HepG2 (cell line): Measurements from ENCODE around the gene CHCT1. TPM values are rescaled to one million over a fixed set of nuclear protein-coding genes. Genes with fewer than 3 reads are reported as not detected.

Source experiments
- CBX1 ChIP-seq: IDR thresholded peaks from one replicate; pipeline ENCODE4 v1.6.1; 2016; ENCODE audit warnings: antibody characterized with exemption, low read depth
- CENPT ChIP-seq: sonication (generic); formaldehyde crosslinking; IDR thresholded peaks from 2 replicates; pipeline ENCODE4 v1.8.0; 2022; ENCODE audit warnings: low read depth, mild to moderate bottlenecking, moderate library complexity, missing genetic modification reagents
- HMG20B ChIP-seq: conservative IDR thresholded peaks from 2 replicates; pipeline ENCODE4 v1.6.1; 2016; ENCODE audit warnings: missing genetic modification reagents, missing compliant biosample characterization
- RARA ChIP-seq: IDR thresholded peaks from 2 replicates; pipeline ENCODE4 v1.6.1; 2016; ENCODE audit warnings: missing genetic modification reagents, missing compliant biosample characterization
- SMAD9 ChIP-seq: sonication (generic); formaldehyde crosslinking; IDR thresholded peaks from 2 replicates; pipeline ENCODE4 v1.5.1; 2020; ENCODE audit warnings: mild to moderate bottlenecking, missing genetic modification reagents
- ZBTB42 ChIP-seq: sonication (generic); formaldehyde crosslinking; IDR thresholded peaks from 2 replicates; pipeline ENCODE4 v1.5.0; 2020; ENCODE audit warnings: mild to moderate bottlenecking, missing genetic modification reagents
- ZFP36 ChIP-seq: fragments of 150-350 bp; IDR thresholded peaks from 2 replicates; pipeline ENCODE4 v1.6.1; 2018; ENCODE audit warnings: borderline replicate concordance, low read length, low read depth; ENCODE audit not compliant: partially characterized antibody
- ZNF12 ChIP-seq: sonication (generic); formaldehyde crosslinking; IDR thresholded peaks from 2 replicates; pipeline ENCODE4 v1.5.0; 2020; ENCODE audit warnings: missing genetic modification reagents
- ZNF543 ChIP-seq: sonication (generic); formaldehyde crosslinking; IDR thresholded peaks from 2 replicates; pipeline ENCODE4 v1.4.0; 2020; ENCODE audit warnings: mild to moderate bottlenecking, missing genetic modification reagents
- ZNF556 ChIP-seq: sonication (generic); formaldehyde crosslinking; IDR thresholded peaks from 2 replicates; pipeline ENCODE4 v1.4.0; 2020; ENCODE audit warnings: mild to moderate bottlenecking, missing genetic modification reagents, borderline replicate concordance
- polyA plus RNA-seq, 8 experiments: library from polyadenylated mRNA; depleted of rRNA in 3 of 8; stranded (reverse) in 7 of 8; unstranded in 1 of 8; fragments of >200 nt; fragmentation: Illumina TruSeq in 4 of 8; extraction: Trizol in 4 of 8; gene quantifications; 2 replicates each; pipeline versions ENCODE4 v1.2.1 to v1.2.3, GENCODE V29; 2011 to 2016; ENCODE audit warnings: low read depth in 4 of 8, missing spikeins in 1 of 8, mixed read lengths in 1 of 8; ENCODE audit not compliant: insufficient read depth in 1 of 8
- total RNA-seq, 5 experiments: library from RNA; depleted of rRNA; stranded (reverse); fragments of >200 nt; fragmentation: Illumina TruSeq; extraction: Trizol; gene quantifications; 2 replicates each; pipeline ENCODE4 v1.2.3, GENCODE V29; 2016; ENCODE audit warnings: low read depth in 1 of 5
- TF ChIP-seq, protein P1 (sequence below): sonication (generic); formaldehyde crosslinking; IDR thresholded peaks from 2 replicates; pipeline ENCODE4 v1.5.1; 2020; ENCODE audit warnings: mild to moderate bottlenecking, missing genetic modification reagents
- TF ChIP-seq, protein P2 (sequence below): IDR thresholded peaks from 2 replicates; pipeline ENCODE4 v1.6.1; 2018; ENCODE audit warnings: missing genetic modification reagents
- TF ChIP-seq, protein P3 (sequence below): IDR thresholded peaks from 2 replicates; pipeline ENCODE4 v1.6.1; 2012; ENCODE audit warnings: inconsistent platforms
- TF ChIP-seq, protein P4 (sequence below): sonication (generic); formaldehyde crosslinking; IDR thresholded peaks from 2 replicates; pipeline ENCODE4 v1.4.0; 2020; ENCODE audit warnings: missing genetic modification reagents
- TF ChIP-seq, protein P5 (sequence below): sonication (generic); formaldehyde crosslinking; IDR thresholded peaks from 2 replicates; pipeline ENCODE4 v1.4.0; 2020; ENCODE audit warnings: missing genetic modification reagents

CHCT1 gene
- total and polyA plus RNA-seq, 2 of the 13 experiments (the other 11 are each of a cell fraction or from before 2014, with no cell fraction given), result not detected

DNA sequence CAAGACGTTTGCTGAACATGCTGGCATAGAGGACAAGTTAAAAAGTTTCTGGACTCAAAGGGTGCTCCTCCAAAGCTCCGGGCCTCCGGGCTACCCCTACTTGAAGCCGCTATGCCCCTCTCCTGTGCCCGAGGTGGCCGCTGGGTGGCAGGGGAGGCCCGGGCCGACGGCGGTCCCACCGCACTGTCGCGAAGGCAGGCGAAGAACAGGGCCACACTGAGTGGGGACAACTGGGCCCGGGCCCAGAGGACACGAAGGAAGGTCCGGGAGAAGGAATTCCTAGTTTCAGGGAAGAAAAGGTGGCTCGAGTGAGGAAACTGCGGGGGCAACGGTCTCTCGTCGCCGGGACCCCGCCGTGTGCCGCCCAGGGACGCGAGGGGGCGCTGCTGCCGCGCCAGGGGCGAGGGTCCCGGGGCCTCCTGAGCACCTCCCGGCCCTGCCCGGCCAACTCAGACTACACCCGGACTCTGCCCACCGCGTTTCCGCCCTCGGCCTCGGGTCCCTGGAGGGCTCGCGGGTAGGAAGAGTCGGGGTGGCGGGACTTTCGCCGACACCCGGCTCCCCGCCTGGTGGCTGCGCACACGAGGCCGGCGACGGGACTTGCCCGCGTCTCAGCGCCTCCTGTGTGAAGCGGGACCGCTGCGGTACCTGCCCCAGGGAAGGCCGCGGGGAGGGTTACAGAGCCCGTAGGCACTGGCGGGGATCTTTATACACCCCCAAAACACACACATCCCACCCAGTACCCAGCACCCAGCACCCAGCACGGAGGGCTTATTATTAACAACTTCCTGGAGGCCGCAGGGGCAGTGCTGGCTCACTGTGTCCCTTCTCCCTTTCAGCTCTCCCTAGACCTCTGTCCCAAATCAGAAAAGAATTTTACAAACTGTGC, 772 bp upstream of the CHCT1 start (continued):
- TF ChIP-seq, protein P1, sequence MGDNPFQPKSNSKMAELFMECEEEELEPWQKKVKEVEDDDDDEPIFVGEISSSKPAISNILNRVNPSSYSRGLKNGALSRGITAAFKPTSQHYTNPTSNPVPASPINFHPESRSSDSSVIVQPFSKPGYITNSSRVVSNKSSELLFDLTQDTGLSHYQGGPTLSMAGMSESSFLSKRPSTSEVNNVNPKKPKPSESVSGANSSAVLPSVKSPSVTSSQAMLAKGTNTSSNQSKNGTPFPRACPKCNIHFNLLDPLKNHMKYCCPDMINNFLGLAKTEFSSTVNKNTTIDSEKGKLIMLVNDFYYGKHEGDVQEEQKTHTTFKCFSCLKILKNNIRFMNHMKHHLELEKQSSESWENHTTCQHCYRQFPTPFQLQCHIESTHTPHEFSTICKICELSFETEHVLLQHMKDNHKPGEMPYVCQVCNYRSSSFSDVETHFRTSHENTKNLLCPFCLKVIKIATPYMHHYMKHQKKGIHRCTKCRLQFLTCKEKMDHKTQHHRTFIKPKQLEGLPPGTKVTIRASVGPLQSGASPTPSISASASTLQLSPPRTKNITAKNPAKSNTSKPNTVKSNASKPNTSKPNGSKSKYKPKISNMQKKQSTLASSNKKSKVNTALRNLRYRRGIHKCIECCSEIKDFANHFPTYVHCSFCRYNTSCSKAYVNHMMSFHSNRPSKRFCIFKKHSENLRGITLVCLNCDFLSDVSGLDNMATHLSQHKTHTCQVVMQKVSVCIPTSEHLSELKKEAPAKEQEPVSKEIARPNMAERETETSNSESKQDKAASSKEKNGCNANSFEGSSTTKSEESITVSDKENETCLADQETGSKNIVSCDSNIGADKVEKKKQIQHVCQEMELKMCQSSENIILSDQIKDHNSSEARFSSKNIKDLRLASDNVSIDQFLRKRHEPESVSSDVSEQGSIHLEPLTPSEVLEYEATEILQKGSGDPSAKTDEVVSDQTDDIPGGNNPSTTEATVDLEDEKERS (CRISPR knock-in tag), result 0 out of 2 replicates have a peak, but pooled peaks have one; percentile 35
- TF ChIP-seq SMAD9, result no peak
- TF ChIP-seq, protein P2, sequence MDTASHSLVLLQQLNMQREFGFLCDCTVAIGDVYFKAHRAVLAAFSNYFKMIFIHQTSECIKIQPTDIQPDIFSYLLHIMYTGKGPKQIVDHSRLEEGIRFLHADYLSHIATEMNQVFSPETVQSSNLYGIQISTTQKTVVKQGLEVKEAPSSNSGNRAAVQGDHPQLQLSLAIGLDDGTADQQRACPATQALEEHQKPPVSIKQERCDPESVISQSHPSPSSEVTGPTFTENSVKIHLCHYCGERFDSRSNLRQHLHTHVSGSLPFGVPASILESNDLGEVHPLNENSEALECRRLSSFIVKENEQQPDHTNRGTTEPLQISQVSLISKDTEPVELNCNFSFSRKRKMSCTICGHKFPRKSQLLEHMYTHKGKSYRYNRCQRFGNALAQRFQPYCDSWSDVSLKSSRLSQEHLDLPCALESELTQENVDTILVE, result no peak
- TF ChIP-seq CBX1, result no peak
- no peak for TF ChIP-seq ZNF12 (CRISPR knock-in tag)
- peak; percentile 48; the same call in 1 of the 2 replicates for TF ChIP-seq ZNF556 (CRISPR knock-in tag)
- TF ChIP-seq, protein P3, sequence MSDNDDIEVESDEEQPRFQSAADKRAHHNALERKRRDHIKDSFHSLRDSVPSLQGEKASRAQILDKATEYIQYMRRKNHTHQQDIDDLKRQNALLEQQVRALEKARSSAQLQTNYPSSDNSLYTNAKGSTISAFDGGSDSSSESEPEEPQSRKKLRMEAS, result peak; percentile 39; the same call in 1 of the 2 replicates
- peak; percentile 70 for TF ChIP-seq ZNF543 (CRISPR knock-in tag)
- no peak for TF ChIP-seq CENPT
- TF ChIP-seq, protein P4, sequence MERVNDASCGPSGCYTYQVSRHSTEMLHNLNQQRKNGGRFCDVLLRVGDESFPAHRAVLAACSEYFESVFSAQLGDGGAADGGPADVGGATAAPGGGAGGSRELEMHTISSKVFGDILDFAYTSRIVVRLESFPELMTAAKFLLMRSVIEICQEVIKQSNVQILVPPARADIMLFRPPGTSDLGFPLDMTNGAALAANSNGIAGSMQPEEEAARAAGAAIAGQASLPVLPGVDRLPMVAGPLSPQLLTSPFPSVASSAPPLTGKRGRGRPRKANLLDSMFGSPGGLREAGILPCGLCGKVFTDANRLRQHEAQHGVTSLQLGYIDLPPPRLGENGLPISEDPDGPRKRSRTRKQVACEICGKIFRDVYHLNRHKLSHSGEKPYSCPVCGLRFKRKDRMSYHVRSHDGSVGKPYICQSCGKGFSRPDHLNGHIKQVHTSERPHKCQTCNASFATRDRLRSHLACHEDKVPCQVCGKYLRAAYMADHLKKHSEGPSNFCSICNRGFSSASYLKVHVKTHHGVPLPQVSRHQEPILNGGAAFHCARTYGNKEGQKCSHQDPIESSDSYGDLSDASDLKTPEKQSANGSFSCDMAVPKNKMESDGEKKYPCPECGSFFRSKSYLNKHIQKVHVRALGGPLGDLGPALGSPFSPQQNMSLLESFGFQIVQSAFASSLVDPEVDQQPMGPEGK, result peak; percentile 47; the same call in 1 of the 2 replicates
- TF ChIP-seq RARA (CRISPR knock-in tag), result no peak
- TF ChIP-seq, protein P5, sequence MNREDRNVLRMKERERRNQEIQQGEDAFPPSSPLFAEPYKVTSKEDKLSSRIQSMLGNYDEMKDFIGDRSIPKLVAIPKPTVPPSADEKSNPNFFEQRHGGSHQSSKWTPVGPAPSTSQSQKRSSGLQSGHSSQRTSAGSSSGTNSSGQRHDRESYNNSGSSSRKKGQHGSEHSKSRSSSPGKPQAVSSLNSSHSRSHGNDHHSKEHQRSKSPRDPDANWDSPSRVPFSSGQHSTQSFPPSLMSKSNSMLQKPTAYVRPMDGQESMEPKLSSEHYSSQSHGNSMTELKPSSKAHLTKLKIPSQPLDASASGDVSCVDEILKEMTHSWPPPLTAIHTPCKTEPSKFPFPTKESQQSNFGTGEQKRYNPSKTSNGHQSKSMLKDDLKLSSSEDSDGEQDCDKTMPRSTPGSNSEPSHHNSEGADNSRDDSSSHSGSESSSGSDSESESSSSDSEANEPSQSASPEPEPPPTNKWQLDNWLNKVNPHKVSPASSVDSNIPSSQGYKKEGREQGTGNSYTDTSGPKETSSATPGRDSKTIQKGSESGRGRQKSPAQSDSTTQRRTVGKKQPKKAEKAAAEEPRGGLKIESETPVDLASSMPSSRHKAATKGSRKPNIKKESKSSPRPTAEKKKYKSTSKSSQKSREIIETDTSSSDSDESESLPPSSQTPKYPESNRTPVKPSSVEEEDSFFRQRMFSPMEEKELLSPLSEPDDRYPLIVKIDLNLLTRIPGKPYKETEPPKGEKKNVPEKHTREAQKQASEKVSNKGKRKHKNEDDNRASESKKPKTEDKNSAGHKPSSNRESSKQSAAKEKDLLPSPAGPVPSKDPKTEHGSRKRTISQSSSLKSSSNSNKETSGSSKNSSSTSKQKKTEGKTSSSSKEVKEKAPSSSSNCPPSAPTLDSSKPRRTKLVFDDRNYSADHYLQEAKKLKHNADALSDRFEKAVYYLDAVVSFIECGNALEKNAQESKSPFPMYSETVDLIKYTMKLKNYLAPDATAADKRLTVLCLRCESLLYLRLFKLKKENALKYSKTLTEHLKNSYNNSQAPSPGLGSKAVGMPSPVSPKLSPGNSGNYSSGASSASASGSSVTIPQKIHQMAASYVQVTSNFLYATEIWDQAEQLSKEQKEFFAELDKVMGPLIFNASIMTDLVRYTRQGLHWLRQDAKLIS (CRISPR knock-in tag), result no peak
- TF ChIP-seq ZFP36, result no peak
- no peak for TF ChIP-seq ZBTB42
- TF ChIP-seq HMG20B (CRISPR knock-in tag), result no peak
